SK-N-SH (cell line): ENCODE results near the gene FOXP1. TPM values are rescaled to one million over a fixed set of nuclear protein-coding genes. Genes with fewer than 3 reads are reported as not detected.

Experiments
- CTCF ChIA-PET: fragments of 300-600, 350-600 bp; formaldehyde crosslinking; extraction: SDS; loops from one replicate; lab custom pipeline; 2021; lab: Yijun Ruan, JAX
- POLR2A ChIA-PET: fragments of 350-600 bp; sonication (Branson Sonifier 250); formaldehyde crosslinking; extraction: SDS; loops from one replicate; lab custom pipeline; 2020; ENCODE audit warnings: antibody characterized with exemption, inconsistent platforms; lab: Yijun Ruan, JAX
- DNase-seq: peaks from one replicate; pipeline ENCODE4 v3.0.0; 2012
- H2AFZ ChIP-seq: fragments of 200-600 bp; sonication (generic); 2 replicates; pipeline ENCODE4 v1.8.1; 2016; ENCODE audit warnings: antibody characterized with exemption, mild to moderate bottlenecking, low read depth
- H3F3A ChIP-seq: fragments of 200-600 bp; sonication (generic); replicated peaks from 2 replicates; pipeline ENCODE3; 2016; ENCODE audit warnings: antibody characterized with exemption, mild to moderate bottlenecking; ENCODE audit not compliant: insufficient read depth
- H3K27ac ChIP-seq, 2 experiments: fragments of 200-500 bp in 1 of 2; fragments of 200-600 bp in 1 of 2; sonication (Bioruptor generic) in 1 of 2; sonication (generic), shearing (Covaris generic) in 1 of 2; 2 replicates each; pipeline versions ENCODE4 v1.5.1 to v1.6.1; 2014 to 2016; ENCODE audit warnings: low read depth in 2 of 2, inconsistent platforms in 1 of 2, low read length in 1 of 2, mild to moderate bottlenecking in 1 of 2, mixed read lengths in 1 of 2
- H3K27me3 ChIP-seq: fragments of 200-600 bp; sonication (generic), shearing (Covaris generic); 2 replicates; pipeline ENCODE4 v1.6.1; 2016; ENCODE audit warnings: mixed run types; ENCODE audit not compliant: insufficient read depth
- H3K36me3 ChIP-seq, 2 experiments: fragments of 200-500 bp in 1 of 2; fragments of 200-600 bp in 1 of 2; sonication (Bioruptor generic) in 1 of 2; sonication (generic) in 1 of 2; replicated peaks in 1 of 2; 2 replicates each; pipeline versions ENCODE3 to v1.5.1; 2014 to 2016; ENCODE audit warnings: low read length in 1 of 2, mild to moderate bottlenecking in 1 of 2; ENCODE audit not compliant: insufficient read depth in 2 of 2, control insufficient read depth in 1 of 2
- H3K4me1 ChIP-seq, 2 experiments: fragments of 200-500 bp in 1 of 2; fragments of 200-600 bp in 1 of 2; sonication (Bioruptor generic) in 1 of 2; sonication (generic), shearing (Covaris generic) in 1 of 2; 2 replicates each; pipeline versions ENCODE4 v1.5.1 to v1.6.1; 2014 to 2016; ENCODE audit warnings: low read depth in 1 of 2, low read length in 1 of 2, mixed run types in 1 of 2; ENCODE audit not compliant: insufficient read depth in 2 of 2, control insufficient read depth in 1 of 2
- H3K4me2 ChIP-seq: fragments of 200-600 bp; sonication (generic), shearing (Covaris generic); 2 replicates; pipeline ENCODE4 v1.6.1; 2017; ENCODE audit warnings: mixed run types
- H3K4me3 ChIP-seq, 2 experiments: fragments of 200-500 bp in 1 of 2; fragments of 200-600 bp in 1 of 2; sonication (Bioruptor generic) in 1 of 2; sonication (generic), shearing (Covaris generic) in 1 of 2; 2 replicates each; pipeline versions ENCODE4 v1.5.1 to v1.8.1; 2014 to 2016; ENCODE audit warnings: low read depth in 2 of 2, inconsistent platforms in 1 of 2, low read length in 1 of 2, mild to moderate bottlenecking in 1 of 2, mixed read lengths in 1 of 2, moderate library complexity in 1 of 2
- H3K79me2 ChIP-seq: fragments of 200-600 bp; sonication (generic); 2 replicates; pipeline ENCODE4 v1.8.1; 2017; ENCODE audit warnings: mild to moderate bottlenecking; ENCODE audit not compliant: insufficient read depth
- H3K9ac ChIP-seq: fragments of 200-600 bp; sonication (generic); 2 replicates; pipeline ENCODE4 v1.6.1; 2017; ENCODE audit warnings: mixed run types
- H3K9me2 ChIP-seq: fragments of 200-600 bp; sonication (generic); 2 replicates; pipeline ENCODE4 v1.6.1; 2017; ENCODE audit warnings: mixed run types
- H3K9me3 ChIP-seq: fragments of 200-600 bp; sonication (generic); 2 replicates; pipeline ENCODE4 v1.6.1; 2017; ENCODE audit warnings: mixed run types, mild to moderate bottlenecking, moderate library complexity
- H4K20me1 ChIP-seq: fragments of 200-600 bp; sonication (generic); 2 replicates; pipeline ENCODE4 v1.6.1; 2017; ENCODE audit warnings: mild to moderate bottlenecking, mixed run types; ENCODE audit not compliant: insufficient read depth
- CHD2 ChIP-seq: fragments of 150-350 bp; IDR thresholded peaks from 2 replicates; pipeline ENCODE4 v1.6.1; 2018; ENCODE audit warnings: low read length; ENCODE audit not compliant: partially characterized antibody
- ELF1 ChIP-seq: IDR thresholded peaks from 2 replicates; pipeline ENCODE4 v1.4.0; 2012
- FOXJ3 ChIP-seq: sonication (generic); formaldehyde crosslinking; IDR thresholded peaks from 2 replicates; pipeline ENCODE4 v1.5.1; 2020; ENCODE audit warnings: mild to moderate bottlenecking, missing genetic modification reagents
- FOXM1 ChIP-seq: IDR thresholded peaks from 2 replicates; pipeline ENCODE4 v1.4.0; 2012; ENCODE audit warnings: low read depth, mild to moderate bottlenecking
- GABPA ChIP-seq: IDR thresholded peaks from 2 replicates; pipeline ENCODE4 v1.4.0; 2012; ENCODE audit warnings: low read depth, mild to moderate bottlenecking
- JUND ChIP-seq: IDR thresholded peaks from 2 replicates; pipeline ENCODE4 v1.4.0; 2012
- MXI1 ChIP-seq: IDR thresholded peaks from 2 replicates; pipeline ENCODE4 v1.6.1; 2012; ENCODE audit warnings: mild to moderate bottlenecking, low read depth, low read length, improper control_type of control experiment
- NFIC ChIP-seq: IDR thresholded peaks from 2 replicates; pipeline ENCODE4 v1.4.0; 2012; ENCODE audit warnings: borderline replicate concordance
- NRF1 ChIP-seq: IDR thresholded peaks from 2 replicates; pipeline ENCODE4 v1.6.1; 2012; ENCODE audit warnings: low read depth, mild to moderate bottlenecking, low read length
- POLR2AphosphoS5 ChIP-seq: IDR thresholded peaks from 2 replicates; pipeline ENCODE4 v1.6.1; 2012; ENCODE audit warnings: low read depth, low read length
- RFX5 ChIP-seq: IDR thresholded peaks from 2 replicates; pipeline ENCODE4 v1.6.1; 2012; ENCODE audit warnings: mild to moderate bottlenecking, improper control_type of control experiment, low read length
- SIN3A ChIP-seq: IDR thresholded peaks from 2 replicates; pipeline ENCODE4 v1.6.1; 2012; ENCODE audit warnings: low read depth, mild to moderate bottlenecking, low read length, moderate library complexity, borderline replicate concordance
- TCF12 ChIP-seq: IDR thresholded peaks from 2 replicates; pipeline ENCODE4 v1.4.0; 2012
- YY1 ChIP-seq: IDR thresholded peaks from 2 replicates; pipeline ENCODE4 v1.4.0; 2012; ENCODE audit warnings: low read depth, mild to moderate bottlenecking
- WGBS: methylation state at CpG from one replicate; pipeline ENCODE4 v1.1.6; 2017; ENCODE audit warnings: low lambda C conversion rate; 5-methylcytosine and 5-hydroxymethylcytosine counted together
- polyA plus RNA-seq, 3 experiments: library from polyadenylated mRNA; depleted of rRNA; stranded (reverse); fragments of >200 nt; gene quantifications; 2 replicates each; pipeline ENCODE4 v1.2.3, GENCODE V29; 2012
- TF ChIP-seq, protein P1 (sequence below): IDR thresholded peaks from 2 replicates; pipeline ENCODE4 v1.4.0; 2012; ENCODE audit warnings: low read depth, borderline replicate concordance
- TF ChIP-seq, protein P2 (sequence below): fragments of 200-600 bp; sonication (generic); IDR thresholded peaks from 2 replicates; pipeline ENCODE4 v1.6.1; 2017; ENCODE audit warnings: antibody characterized with exemption, mild to moderate bottlenecking, moderate library complexity
- TF ChIP-seq, protein P3 (sequence below): fragments of 150-350 bp; IDR thresholded peaks from 2 replicates; pipeline ENCODE4 v1.6.1; 2016; ENCODE audit warnings: mild to moderate bottlenecking, low read depth, low read length
- TF ChIP-seq, protein P4 (sequence below): IDR thresholded peaks from 2 replicates; pipeline ENCODE4; 2012
- TF ChIP-seq, protein P5 (sequence below): IDR thresholded peaks from 2 replicates; pipeline ENCODE4 v1.4.0; 2012; ENCODE audit warnings: low read depth, borderline replicate concordance

Gene FOXP1
- polyA plus RNA-seq, 1 of the 3 experiments (the other 2 are of a cell fraction), result 8.8 TPM

DNA sequence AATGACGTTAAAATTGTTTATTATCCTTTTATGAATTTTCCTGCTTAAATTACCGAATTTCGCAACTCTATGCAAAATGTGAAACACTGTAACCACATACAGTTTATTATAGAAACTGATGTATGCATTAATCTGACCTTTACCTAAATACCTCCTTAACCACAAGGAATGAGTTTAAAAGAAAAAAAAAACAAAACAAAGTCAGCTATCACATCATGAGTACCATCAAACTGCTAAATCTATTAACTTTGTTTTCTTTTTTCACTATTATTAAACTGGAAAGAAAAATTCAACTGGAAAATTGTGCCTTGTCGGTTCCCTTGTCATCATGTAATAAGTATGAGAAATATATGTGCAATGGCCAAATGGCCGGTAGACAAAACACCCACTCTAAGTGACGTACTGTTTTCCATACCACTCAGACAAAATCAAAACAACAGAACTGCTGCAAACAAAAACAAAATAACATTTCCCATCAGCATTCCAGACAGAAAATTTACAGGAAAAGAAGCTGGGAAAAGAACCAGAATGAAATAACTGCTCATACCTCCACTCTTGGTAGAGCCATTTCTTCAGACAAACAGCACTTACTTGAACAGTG is 415.3 kb downstream of the FOXP1 start:
- no peak for DNase-seq
- Histone ChIP-seq H3K4me1 (peaks cover 7 to 38% of the 10 kb centered on the region in 2 experiments; a peak in 2 of 4 replicates), H3K27me3 (no peaks in the 10 kb centered on the region), H3K9me3 (no peaks in the 10 kb centered on the region), H3K27ac (peak overlapping the region; percentile 73 to 90), H4K20me1 (no peaks in the 10 kb centered on the region), H3K4me3 (no peak overlapping the region), H3K36me3 (peaks cover 0 to 12% of the 10 kb centered on the region in 2 experiments), H3K9me2 (no peaks in the 10 kb centered on the region), H2AFZ (peak overlapping the region; percentile 13), H3K4me2 (peak overlapping the region; percentile 65; the same call in 1 of the 2 replicates), H3K9ac (peak overlapping the region; percentile 50; the same call in 1 of the 2 replicates), H3F3A (peaks cover 7% of the 10 kb centered on the region), H3K79me2 (no peaks in the 10 kb centered on the region; the same call in 1 of the 2 replicates)
- CTCF ChIA-PET, result interaction anchor here (1.1 to 1.2 kb wide), 2 partner anchors 69 to 415 kb away, joined by 3 to 4 read pairs; partner anchors contain the start of gene FOXP1
- POLR2A ChIA-PET, result no interaction called here
- TF ChIP-seq, protein P1, sequence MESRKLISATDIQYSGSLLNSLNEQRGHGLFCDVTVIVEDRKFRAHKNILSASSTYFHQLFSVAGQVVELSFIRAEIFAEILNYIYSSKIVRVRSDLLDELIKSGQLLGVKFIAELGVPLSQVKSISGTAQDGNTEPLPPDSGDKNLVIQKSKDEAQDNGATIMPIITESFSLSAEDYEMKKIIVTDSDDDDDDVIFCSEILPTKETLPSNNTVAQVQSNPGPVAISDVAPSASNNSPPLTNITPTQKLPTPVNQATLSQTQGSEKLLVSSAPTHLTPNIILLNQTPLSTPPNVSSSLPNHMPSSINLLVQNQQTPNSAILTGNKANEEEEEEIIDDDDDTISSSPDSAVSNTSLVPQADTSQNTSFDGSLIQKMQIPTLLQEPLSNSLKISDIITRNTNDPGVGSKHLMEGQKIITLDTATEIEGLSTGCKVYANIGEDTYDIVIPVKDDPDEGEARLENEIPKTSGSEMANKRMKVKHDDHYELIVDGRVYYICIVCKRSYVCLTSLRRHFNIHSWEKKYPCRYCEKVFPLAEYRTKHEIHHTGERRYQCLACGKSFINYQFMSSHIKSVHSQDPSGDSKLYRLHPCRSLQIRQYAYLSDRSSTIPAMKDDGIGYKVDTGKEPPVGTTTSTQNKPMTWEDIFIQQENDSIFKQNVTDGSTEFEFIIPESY, result no peak
- no peak for TF ChIP-seq ELF1
- WGBS, result 80% methylated on average over 6 of the region's 6 CpGs

DNA sequence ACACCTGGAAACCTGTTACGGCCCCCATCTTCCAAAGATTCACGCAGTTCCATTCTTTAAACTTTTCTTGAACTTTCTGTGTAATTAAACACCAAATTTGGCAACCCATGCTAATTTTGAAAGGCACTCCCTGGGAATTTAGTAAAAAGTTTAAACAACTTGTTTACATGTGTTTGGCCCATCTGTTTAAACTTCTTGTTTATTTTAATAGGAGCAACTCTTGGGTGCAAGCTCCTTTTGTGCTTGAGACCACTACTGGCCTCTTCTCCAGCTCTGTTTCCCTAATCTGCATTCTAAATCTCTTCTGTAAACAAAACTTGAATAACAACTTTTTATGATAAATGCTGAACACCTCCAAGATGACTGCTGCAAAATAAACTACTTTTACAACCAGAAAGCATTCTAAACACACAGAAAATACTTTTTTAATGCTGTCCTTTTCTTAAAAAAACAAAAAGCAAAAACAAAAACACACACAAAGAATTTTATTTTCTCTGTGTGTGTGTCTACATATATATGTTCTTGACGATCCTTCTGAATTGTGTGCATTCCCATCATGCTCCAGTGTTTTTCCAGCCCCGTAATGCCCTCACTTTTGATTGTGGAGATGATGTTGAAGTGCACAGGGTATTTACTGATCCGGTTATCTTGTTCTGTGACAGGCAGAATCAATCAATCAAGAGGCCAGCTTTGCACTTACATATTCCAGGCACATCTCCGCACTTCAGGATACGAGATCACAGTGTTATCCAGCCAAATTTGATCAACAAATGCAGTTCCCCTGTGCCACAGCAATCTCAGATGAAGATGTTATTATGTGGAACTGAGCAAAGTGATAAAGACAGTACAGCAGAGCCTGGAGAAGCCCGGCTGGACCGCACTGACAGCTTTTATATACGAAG is 416.9 kb downstream of the FOXP1 start:
- Histone ChIP-seq H3K9me3 (no peaks in the 10 kb centered on the region), H3K79me2 (peaks cover 6% of the 10 kb centered on the region; the same call in 1 of the 2 replicates), H4K20me1 (no peaks in the 10 kb centered on the region), H3K4me2 (no peak overlapping the region), H2AFZ (no peak overlapping the region), H3F3A (peaks cover 2% of the 10 kb centered on the region), H3K27me3 (no peaks in the 10 kb centered on the region), H3K4me1 (peaks cover 7 to 38% of the 10 kb centered on the region in 2 experiments; a peak in 2 of 4 replicates), H3K9ac (no peak overlapping the region), H3K36me3 (peaks cover 0 to 12% of the 10 kb centered on the region in 2 experiments), H3K4me3 (no peak overlapping the region; a peak in 1 of 4 replicates), H3K9me2 (no peaks in the 10 kb centered on the region), H3K27ac (peak overlapping the region in 1 of 2 experiments; percentile 53; a peak in 2 of 4 replicates)
- CTCF ChIA-PET, result interaction anchor here (1.2 to 1.6 kb wide), 2 partner anchors 417 to 420 kb away, joined by 4 read pairs; partner anchors contain the start of gene FOXP1
- 83% methylated on average over 10 of the region's 10 CpGs for WGBS
- peak; percentile 49 for DNase-seq
- POLR2A ChIA-PET, result no interaction called here
- TF ChIP-seq FOXM1 (no peak), GABPA (no peak), MXI1 (peak; percentile 43; the same call in 1 of the 2 replicates), FOXJ3 (CRISPR knock-in tag) (peak; percentile 92), NFIC (no peak), CHD2 (peak; percentile 68), YY1 (no peak), POLR2AphosphoS5 (no peak; the same call in 1 of the 2 replicates), JUND (no peak), RFX5 (no peak), NRF1 (no peak), SIN3A (no peak), TCF12 (peak; percentile 25)
- TF ChIP-seq, protein P2, sequence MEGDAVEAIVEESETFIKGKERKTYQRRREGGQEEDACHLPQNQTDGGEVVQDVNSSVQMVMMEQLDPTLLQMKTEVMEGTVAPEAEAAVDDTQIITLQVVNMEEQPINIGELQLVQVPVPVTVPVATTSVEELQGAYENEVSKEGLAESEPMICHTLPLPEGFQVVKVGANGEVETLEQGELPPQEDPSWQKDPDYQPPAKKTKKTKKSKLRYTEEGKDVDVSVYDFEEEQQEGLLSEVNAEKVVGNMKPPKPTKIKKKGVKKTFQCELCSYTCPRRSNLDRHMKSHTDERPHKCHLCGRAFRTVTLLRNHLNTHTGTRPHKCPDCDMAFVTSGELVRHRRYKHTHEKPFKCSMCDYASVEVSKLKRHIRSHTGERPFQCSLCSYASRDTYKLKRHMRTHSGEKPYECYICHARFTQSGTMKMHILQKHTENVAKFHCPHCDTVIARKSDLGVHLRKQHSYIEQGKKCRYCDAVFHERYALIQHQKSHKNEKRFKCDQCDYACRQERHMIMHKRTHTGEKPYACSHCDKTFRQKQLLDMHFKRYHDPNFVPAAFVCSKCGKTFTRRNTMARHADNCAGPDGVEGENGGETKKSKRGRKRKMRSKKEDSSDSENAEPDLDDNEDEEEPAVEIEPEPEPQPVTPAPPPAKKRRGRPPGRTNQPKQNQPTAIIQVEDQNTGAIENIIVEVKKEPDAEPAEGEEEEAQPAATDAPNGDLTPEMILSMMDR, result no peak
- TF ChIP-seq, protein P3, sequence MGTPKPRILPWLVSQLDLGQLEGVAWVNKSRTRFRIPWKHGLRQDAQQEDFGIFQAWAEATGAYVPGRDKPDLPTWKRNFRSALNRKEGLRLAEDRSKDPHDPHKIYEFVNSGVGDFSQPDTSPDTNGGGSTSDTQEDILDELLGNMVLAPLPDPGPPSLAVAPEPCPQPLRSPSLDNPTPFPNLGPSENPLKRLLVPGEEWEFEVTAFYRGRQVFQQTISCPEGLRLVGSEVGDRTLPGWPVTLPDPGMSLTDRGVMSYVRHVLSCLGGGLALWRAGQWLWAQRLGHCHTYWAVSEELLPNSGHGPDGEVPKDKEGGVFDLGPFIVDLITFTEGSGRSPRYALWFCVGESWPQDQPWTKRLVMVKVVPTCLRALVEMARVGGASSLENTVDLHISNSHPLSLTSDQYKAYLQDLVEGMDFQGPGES, result no peak
- TF ChIP-seq, protein P4, sequence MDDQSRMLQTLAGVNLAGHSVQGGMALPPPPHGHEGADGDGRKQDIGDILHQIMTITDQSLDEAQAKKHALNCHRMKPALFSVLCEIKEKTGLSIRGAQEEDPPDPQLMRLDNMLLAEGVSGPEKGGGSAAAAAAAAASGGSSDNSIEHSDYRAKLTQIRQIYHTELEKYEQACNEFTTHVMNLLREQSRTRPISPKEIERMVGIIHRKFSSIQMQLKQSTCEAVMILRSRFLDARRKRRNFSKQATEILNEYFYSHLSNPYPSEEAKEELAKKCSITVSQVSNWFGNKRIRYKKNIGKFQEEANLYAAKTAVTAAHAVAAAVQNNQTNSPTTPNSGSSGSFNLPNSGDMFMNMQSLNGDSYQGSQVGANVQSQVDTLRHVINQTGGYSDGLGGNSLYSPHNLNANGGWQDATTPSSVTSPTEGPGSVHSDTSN, result peak; percentile 52
- TF ChIP-seq, protein P5, sequence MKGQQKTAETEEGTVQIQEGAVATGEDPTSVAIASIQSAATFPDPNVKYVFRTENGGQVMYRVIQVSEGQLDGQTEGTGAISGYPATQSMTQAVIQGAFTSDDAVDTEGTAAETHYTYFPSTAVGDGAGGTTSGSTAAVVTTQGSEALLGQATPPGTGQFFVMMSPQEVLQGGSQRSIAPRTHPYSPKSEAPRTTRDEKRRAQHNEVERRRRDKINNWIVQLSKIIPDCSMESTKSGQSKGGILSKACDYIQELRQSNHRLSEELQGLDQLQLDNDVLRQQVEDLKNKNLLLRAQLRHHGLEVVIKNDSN, result no peak
